ENCODE results near the gene GPR173. TPM values are rescaled to one million over a fixed set of nuclear protein-coding genes. Genes with fewer than 3 reads are reported as not detected.

Gene GPR173
- total and polyA plus RNA-seq, 2 of the 8 experiments (the other 6 are each of a cell fraction or from before 2014, with no cell fraction given): 7.0 to 11.3 TPM

- Histone ChIP-seq H4K20me1 (replicated peaks in 1 of 2; ENCODE audit: control insufficient read depth in 1 of 2, insufficient read depth in 2 of 2, low read length in 2 of 2) (no peaks in the 10 kb centered on the region), H3K27me3 (replicated peaks in 1 of 4; ENCODE audit: control insufficient read depth in 3 of 4, extremely low read depth in 1 of 4, insufficient read depth in 3 of 4, low read length in 3 of 4) (no peaks in the 10 kb centered on the region), H2AK5ac (ENCODE audit: low read depth, low read length) (no peak overlapping the region), H3K23ac (ENCODE audit: insufficient read length) (no peak overlapping the region), H4K8ac (ENCODE audit: extremely low read depth, insufficient read depth, low read length) (no peak overlapping the region; the same call in 1 of the 2 replicates), H3K4me2 (ENCODE audit: insufficient read depth in 1 of 2, low read depth in 2 of 2, low read length in 2 of 2) (no peak overlapping the region), H3K14ac (ENCODE audit: insufficient read length) (no peak overlapping the region), H4K5ac (ENCODE audit: insufficient read length, low read depth, low read length) (no peak overlapping the region), H2BK12ac (ENCODE audit: low read depth, low read length) (no peak overlapping the region), H3K27ac (ENCODE audit: low read depth, low read length) (no peak overlapping the region), H2BK5ac (ENCODE audit: low read depth, low read length) (no peak overlapping the region), H2BK15ac (ENCODE audit: low read length) (no peak overlapping the region), H3K36me3 (ENCODE audit: control insufficient read depth in 2 of 4, insufficient read depth in 4 of 4, low read length in 3 of 4) (no peaks in the 10 kb centered on the region), H3K23me2 (ENCODE audit: low read depth, low read length) (no peaks in the 10 kb centered on the region; the same call in 1 of the 2 replicates), H3K56ac (replicated peaks; ENCODE audit: insufficient read length, low read depth, low read length) (no peak overlapping the region), H2BK20ac (ENCODE audit: low read length) (no peak overlapping the region), H3K4ac (replicated peaks; ENCODE audit: insufficient read length, low read depth, low read length) (no peak overlapping the region), H3K79me1 (ENCODE audit: low read depth, low read length) (no peaks in the 10 kb centered on the region), H3K4me3 (ENCODE audit: extremely low read depth in 1 of 4, insufficient read depth in 2 of 4, low read depth in 3 of 4, low read length in 4 of 4) (no peak overlapping the region), H3K18ac (ENCODE audit: extremely low read depth, low read length) (no peak overlapping the region), H3K9ac (replicated peaks in 1 of 4; ENCODE audit: extremely low read depth in 1 of 4, low read depth in 3 of 4, low read length in 3 of 4) (no peak overlapping the region), H4K91ac (replicated peaks; ENCODE audit: insufficient read length, low read length) (no peak overlapping the region), H3K79me2 (ENCODE audit: control insufficient read depth in 1 of 2, insufficient read depth in 2 of 2, low read length in 2 of 2) (no peaks in the 10 kb centered on the region), H3K9me3 (ENCODE audit: insufficient read depth in 2 of 2, low read depth in 1 of 2, low read length in 1 of 2) (no peaks in the 10 kb centered on the region), H2AFZ (ENCODE audit: low read length) (no peak overlapping the region), H2BK120ac (replicated peaks; ENCODE audit: low read depth, low read length) (no peak overlapping the region), H3K4me1 (replicated peaks in 1 of 4; ENCODE audit: control insufficient read depth in 3 of 4, insufficient read depth in 4 of 4, low read length in 3 of 4) (peaks cover 0 to 2% (median 1%) of the 10 kb centered on the region in 4 experiments; a peak in 2 of 7 replicates)
- FAIRE-seq: no peak
- CTCF ChIA-PET (ENCODE audit: partially characterized antibody): interaction anchor here (0.6 to 1.4 kb wide), 2 partner anchors 9 to 11 kb away, joined by 3 to 5 read pairs; no protein-coding TSS in a partner anchor
- POLR2A ChIA-PET (ENCODE audit: partially characterized antibody): interaction anchor here (1.0 to 1.6 kb wide), 2 partner anchors 11 to 147 kb away, joined by 4 read pairs; no protein-coding TSS in a partner anchor
- DNase-seq (ENCODE audit: low read depth in 1 of 2, low spot score in 2 of 2): no peak
- WGBS, 2 experiments (ENCODE audit: extremely low coverage in 1 of 2, insufficient coverage in 1 of 2, insufficient read length in 1 of 2, insufficient replicate concordance in 2 of 2, low coverage in 1 of 2, low lambda C conversion rate in 2 of 2, missing lambda C conversion rate in 1 of 2): 94% methylated on average over 18 of the region's 27 CpGs; no CpG with 5 or more reads in 1 of the 2 experiments
- TF ChIP-seq POLR2A (IDR thresholded peaks at IDR 0.05; ENCODE audit: control extremely low read depth in 1 of 2, low read depth in 2 of 2, low read length in 2 of 2): no peak
- no peak for TF ChIP-seq GABPA (IDR thresholded peaks at IDR 0.05; ENCODE audit: borderline replicate concordance, insufficient read depth, low read length)
These were observed 28.9 kb downstream of the GPR173 start for GRCh38 chrX:53077207-53078197.
